ENCODE results near the gene CLDN1. TPM values are rescaled to one million over a fixed set of nuclear protein-coding genes. Genes with fewer than 3 reads are reported as not detected.

The CLDN1 gene, protein sequence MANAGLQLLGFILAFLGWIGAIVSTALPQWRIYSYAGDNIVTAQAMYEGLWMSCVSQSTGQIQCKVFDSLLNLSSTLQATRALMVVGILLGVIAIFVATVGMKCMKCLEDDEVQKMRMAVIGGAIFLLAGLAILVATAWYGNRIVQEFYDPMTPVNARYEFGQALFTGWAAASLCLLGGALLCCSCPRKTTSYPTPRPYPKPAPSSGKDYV
- 10 to 100 TPM; 65.5 to 83.6 (median 80.9) TPM for polyA plus RNA-seq (ENCODE audit: insufficient read length in 3 of 3)

DNA sequence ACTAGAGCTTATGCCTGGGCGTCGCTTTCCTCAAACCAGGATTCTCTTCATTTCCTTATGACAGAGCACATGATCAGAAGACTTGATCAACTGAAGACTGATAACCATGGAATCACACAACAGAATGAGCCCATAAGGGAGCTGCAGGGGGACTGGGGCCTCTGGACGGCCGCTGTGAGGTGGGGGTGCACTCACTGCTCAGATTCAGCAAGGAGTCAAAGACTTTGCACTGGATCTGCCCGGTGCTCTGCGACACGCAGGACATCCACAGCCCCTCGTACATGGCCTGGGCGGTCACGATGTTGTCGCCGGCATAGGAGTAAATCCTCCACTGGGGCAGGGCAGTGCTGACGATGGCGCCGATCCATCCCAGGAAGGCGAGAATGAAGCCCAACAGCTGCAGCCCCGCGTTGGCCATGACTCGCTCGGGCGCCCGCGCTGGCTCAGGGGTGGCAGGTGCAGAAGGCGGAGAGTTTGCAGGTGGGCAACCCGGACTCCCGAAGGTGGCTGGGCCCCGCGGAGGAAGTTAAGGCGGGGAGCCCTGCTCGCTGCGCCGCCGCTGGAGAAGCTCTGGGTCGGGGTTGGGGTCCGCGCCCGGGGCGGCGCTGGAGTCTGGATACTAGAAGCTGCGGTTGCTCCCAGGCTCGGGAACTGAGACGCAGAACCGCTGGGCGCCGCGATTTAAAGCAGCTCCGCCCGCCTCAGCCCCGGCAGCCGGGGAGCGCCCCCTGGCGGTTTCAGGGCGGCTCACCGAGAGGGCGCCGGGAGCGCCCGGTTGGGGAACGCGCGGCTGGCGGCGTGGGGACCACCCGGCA lies at the start of gene CLDN1:
Gene CLDN1 (minus strand): TSS at position 658 of the 815 bp plus-strand sequence. CDS start 240 bp downstream, at position 418.
- peak in 2 of 3 donors; percentile 72 to 73 for DNase-seq (ENCODE audit: low read depth in 3 of 3, low spot score in 2 of 3)

DNA sequence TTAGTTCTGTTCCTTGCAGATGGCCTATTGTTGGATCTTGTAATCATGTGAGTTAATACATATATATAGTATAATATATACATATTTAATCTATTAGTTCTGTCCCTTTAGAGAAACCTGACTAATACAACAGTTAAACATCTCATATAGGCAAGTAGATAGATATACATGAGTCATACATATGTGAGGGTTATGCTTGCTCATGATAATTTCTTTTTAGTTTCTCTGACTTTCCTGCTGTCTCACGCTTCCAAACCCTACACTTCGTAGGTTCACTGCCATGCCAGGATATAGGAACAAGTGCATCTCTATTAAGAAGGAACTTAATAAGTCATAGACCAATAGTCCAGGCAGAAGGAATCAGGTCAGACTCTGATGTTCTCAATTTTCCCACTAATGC lies 48.9 kb upstream of the CLDN1 start:
- DNase-seq (ENCODE audit: low read depth in 3 of 3, low spot score in 2 of 3), result no peak

DNA sequence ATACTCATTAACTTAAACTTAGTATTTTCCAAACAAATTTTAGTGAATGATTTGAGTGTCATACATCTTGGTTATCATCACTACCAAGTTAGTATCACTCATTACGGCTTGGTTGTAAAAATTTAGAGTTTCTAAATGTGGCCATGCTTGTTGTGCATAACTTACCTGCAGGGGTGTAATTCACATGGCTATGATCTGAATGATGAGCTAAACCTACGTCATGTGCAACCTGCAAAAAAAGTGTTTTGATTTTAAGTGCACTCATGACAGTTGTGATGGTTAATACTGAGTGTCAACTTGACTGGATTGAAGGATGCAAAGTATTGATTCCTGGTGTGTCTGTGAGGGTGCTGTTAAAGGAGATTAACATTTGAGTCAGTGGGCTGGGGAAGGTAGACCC lies 48.1 kb upstream of the CLDN1 start:
- DNase-seq (ENCODE audit: low read depth in 3 of 3, low spot score in 2 of 3), result no peak

DNA sequence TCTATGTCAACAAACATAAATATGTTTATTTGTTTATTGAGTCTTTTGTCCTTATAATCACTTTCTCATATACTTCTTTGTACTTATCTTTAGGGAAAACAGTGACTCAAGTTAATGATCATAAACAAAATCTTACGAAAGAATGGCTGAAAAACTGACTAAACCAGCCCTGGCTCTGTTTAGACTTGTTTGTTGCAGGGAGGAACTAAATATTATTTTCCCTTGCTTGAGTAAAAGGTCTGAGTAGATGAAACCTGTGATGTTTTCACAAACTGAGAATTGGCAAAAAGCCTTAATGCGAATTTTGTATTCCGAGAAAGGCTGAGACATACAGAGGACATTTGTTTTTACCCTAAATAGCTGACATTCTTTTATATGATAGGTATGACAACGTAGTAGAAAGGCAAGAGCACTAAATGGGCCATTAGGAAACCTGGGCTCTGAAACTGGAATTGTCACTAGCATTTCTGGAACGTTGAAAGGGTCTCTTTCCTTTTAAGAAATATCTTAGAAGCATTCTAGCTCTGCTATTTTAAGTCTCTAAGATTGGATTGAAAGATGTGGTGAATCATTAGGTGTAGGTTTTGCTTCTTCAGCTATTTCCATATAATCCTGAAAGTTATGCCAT lies 47.5 kb upstream of the CLDN1 start:
- DNase-seq (ENCODE audit: low read depth in 3 of 3, low spot score in 2 of 3), result no peak

DNA sequence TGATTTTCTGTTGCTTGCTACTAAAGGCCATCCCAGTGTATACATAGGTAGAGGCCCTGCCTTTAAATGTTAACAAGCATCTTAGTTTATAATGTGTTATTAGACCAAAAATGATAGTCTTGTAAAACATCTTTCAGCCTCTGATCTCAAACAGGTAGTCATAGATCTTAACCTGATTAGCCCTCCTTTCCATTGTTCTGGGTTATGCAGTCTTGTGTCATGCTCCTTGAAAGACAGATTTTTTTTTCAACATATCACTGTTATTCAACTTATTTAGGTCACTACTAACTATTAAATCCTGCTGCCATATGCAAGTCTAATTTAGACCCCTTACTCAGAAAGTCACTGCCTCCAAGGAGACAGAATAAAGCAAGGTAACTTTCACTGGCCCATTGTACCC lies 46.6 kb upstream of the CLDN1 start:
- no peak for DNase-seq (ENCODE audit: low read depth in 3 of 3, low spot score in 2 of 3)

DNA sequence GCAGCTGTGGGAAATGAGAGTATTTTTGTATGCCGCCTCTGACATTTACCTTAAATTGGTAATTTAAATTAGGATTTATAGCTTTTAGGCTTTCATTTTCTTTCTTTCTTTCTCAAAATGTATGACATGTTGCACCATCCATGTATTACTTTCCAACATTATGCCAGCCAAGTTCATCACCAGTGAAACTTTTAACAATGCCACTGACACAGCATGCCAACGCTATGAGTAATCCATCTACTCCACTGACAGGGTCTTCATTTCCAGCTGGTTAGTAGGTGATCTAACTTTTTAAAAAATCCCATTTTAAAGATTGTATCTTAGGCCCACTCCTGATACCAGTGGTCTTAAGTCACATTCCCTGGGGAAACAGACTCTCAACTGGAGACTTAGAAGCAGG lies 43.9 kb upstream of the CLDN1 start:
- DNase-seq (ENCODE audit: low read depth in 3 of 3, low spot score in 2 of 3), result no peak

DNA sequence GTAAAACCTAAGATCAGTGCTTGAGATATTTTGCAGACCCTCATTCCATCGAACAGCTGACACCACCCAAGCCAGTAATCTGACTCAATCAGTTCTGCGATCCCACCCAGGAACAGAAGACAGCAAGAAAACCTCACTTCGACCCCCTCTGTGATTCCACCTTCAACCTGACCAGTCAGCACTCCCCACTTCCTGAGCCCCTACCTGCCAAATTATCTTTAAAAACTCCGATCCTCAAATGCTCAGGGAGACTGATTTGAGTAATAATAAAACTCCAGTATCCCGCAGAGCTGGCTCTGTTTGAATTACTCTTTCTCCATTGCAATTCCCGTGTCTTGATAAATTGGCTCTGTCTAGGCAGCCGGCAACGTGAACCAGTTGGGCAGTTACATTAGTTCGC lies 40.0 kb upstream of the CLDN1 start:
- DNase-seq (ENCODE audit: low read depth in 3 of 3, low spot score in 2 of 3), result no peak

- DNase-seq (ENCODE audit: low read depth in 3 of 3, low spot score in 2 of 3), result no peak
Measured at GRCh38 chr3:190361791-190362190, 39.5 kb upstream of the CLDN1 start.

DNA sequence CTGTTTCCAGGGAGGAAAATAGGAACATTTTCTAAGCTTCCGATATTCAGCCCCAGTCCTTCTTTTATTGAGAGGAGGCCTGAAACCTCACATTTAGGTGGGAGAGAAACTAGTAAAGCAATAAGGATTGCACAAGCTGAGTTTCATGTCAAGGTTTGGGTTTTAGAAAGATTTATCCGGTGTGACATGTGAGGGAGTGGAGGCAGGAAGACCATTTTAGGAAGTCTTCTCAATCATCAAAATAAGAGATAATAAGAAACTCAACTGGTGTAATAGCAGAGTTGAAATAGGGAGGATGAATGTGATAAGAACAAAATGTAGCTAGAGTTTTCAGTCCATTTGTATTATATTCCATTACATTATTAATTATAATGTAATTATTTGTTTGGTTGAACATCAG lies 38.0 kb upstream of the CLDN1 start:
- no peak for DNase-seq (ENCODE audit: low read depth in 3 of 3, low spot score in 2 of 3)

DNA sequence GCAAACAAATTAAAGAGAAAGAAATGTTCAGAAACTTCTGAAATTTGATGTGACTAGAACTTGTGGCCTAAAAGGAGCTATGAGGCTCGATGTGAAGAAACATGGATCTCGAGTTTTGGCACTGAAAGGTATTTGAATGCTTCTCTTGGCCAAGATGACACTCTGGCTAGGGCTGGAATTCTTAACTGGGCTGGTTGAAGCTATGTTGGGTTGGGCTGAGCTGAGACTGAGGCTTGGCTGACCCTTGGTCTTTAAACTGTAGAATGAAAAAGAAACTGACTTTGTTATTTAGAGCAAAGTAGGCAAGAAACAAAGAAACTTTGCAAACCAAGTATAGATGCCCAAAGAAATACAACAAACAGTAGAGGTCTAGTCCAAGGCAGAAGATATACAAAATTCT lies 37.6 kb upstream of the CLDN1 start:
- DNase-seq (ENCODE audit: low read depth in 3 of 3, low spot score in 2 of 3), result no peak

- no peak for DNase-seq (ENCODE audit: low read depth in 3 of 3, low spot score in 2 of 3)
Measured at GRCh38 chr3:190357468-190357867, 35.2 kb upstream of the CLDN1 start.

DNA sequence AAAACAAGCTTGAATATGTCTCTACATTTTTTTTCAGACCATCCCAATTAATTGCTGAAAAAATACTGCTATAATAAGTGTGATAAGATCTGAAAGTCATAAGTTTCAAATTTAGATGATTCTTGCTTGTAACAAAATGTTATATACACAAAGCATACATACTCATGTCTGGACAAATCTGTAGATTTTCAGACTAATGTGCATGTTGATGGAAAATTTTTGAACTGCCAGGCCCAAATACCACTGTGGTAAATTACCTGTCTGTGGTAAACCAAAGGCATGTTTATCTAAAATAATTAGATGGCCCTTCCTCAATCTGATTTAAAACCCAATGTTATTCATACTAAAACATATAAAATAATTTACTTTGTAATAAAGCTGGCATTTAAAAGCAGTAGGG lies 34.0 kb upstream of the CLDN1 start:
- no peak for DNase-seq (ENCODE audit: low read depth in 3 of 3, low spot score in 2 of 3)

DNA sequence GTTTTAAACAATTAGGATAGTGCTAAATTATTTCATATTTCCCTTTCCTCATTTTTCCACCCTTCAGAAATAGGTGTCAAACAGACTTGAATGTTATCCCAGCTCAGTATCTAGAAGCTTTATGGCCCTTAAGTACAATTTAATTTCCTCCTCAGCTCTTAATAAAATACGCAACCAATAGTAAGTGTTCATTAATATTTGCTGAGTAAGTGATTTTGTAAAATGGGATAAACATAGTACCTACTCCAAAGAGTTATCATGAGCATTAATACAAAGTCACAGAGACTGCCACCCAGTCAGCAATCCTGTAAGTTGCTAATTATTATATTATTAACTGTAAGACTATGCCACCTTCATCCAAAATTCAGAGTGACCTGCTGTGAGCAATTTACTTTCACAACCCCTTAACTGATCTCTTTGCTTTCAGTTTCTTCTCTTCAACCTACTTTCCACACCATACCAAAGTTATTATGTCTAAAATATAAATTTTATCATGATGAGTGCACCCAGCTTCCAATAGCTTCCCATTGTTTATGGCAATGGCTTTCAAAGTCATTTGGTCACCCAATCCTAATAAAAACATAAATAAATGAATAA lies 30.7 kb upstream of the CLDN1 start:
- DNase-seq (ENCODE audit: low read depth in 3 of 3, low spot score in 2 of 3), result no peak

DNA sequence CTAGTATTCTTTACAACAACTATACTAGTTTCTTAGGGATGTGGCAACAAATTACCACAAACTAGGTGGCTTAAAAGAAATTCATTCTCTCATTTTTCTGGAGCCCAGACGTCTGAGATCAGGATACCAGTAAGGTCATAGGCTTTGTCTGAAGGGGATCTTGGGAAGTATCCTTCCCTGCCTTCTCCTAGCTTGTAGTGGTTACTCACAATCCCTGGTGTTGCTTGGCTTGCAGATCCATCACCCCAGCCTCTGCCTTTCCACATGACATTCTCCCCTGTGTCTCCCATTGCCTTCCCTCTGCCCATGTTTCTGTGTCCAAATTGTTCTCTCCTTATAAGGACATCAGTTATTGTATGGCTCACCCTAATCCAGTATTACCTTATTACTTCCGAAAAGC lies 24.3 kb upstream of the CLDN1 start:
- DNase-seq (ENCODE audit: low read depth in 3 of 3, low spot score in 2 of 3), result no peak

- no peak for DNase-seq (ENCODE audit: low read depth in 3 of 3, low spot score in 2 of 3)
Measured at GRCh38 chr3:190345878-190346277, 23.6 kb upstream of the CLDN1 start.

DNA sequence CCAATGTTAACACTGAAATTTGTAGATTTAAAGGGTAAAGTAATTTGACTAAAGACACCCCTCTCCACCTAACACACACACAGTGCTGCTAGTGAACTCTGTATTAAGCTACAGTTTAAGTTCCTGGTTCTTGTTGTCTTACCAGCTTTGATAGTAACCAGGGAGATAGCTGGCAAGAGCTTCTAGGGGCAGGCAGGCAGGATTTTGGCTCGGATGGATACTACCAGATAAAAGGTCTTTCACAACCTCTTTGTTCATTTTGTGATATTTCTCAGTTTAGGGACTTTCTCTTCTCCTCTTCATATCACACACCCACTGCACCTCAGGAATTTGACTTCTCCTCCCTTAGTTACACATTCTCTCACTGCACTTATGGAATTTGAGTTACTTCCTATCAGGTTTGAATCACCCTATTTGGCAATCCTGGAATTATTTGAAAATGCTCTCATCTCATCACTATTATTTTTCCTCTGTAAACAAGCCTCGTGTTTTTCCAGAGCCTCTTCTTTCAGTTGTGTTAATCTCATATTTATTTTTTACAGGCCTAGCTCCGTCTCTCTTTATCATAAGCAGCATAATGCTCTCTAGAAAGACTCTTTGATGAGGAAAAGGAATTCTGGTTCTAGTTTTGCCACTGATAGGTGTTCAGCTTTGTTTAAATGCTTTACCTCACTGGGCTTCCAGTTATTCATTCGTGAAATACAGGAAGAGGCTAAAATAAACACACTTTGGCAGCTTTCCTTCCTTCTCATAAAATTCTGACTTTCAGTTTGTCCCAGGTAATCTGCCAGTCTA lies 23.0 kb upstream of the CLDN1 start:
- DNase-seq (ENCODE audit: low read depth in 3 of 3, low spot score in 2 of 3), result no peak

GRCh38 chr3:190340071-190340470 lies 17.8 kb upstream of the CLDN1 start:
- no peak for DNase-seq (ENCODE audit: low read depth in 3 of 3, low spot score in 2 of 3)

GRCh38 chr3:190339130-190339529 lies 16.9 kb upstream of the CLDN1 start:
- no peak for DNase-seq (ENCODE audit: low read depth in 3 of 3, low spot score in 2 of 3)

DNA sequence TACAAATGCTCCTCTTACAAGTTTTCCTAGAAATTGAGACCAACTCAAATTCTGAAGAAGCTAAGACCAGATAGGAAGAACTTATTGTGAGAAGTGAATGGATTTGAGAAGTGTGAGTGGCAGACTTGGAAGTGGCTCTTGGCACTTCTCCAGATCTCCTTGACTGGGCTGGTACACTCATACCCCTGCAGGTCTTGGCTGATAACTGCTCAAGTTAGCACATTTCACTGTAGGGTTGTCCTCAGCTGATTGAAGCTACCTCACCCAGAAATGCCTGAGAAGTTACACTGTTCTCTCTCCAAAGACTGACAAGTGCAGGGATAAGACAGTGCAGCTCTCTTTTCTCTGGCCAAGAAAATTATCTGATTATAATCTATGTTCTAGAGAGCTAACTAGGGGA lies 16.5 kb upstream of the CLDN1 start:
- DNase-seq (ENCODE audit: low read depth in 3 of 3, low spot score in 2 of 3), result no peak

- DNase-seq (ENCODE audit: low read depth in 3 of 3, low spot score in 2 of 3), result no peak
Measured at GRCh38 chr3:190337301-190337700, 15.1 kb upstream of the CLDN1 start.
